GM13976 (cell line): ENCODE measurements around the gene KCTD20.

Experiments
- DNase-seq: peaks from one replicate; pipeline ENCODE4 v3.0.0; 2012; ENCODE audit warnings: low spot score
- in situ Hi-C: fragments of 300-500 bp; cut with MboI; formaldehyde crosslinking; loops from one replicate; pipeline ENCODE4 v1.12.0; 2022; ENCODE audit warnings: low sequenced_read_pairs, mixed read lengths, inconsistent platforms; ENCODE audit not compliant: unreplicated experiment
- TF ChIP-seq, protein P1 (sequence below): IDR thresholded peaks from 2 replicates; pipeline ENCODE4 v1.5.1; 2012; ENCODE audit warnings: borderline replicate concordance, mild to moderate bottlenecking; ENCODE audit not compliant: insufficient read depth; ENCODE audit errors: extremely low read depth, missing control alignments, control extremely low read depth

Gene KCTD20

DNA sequence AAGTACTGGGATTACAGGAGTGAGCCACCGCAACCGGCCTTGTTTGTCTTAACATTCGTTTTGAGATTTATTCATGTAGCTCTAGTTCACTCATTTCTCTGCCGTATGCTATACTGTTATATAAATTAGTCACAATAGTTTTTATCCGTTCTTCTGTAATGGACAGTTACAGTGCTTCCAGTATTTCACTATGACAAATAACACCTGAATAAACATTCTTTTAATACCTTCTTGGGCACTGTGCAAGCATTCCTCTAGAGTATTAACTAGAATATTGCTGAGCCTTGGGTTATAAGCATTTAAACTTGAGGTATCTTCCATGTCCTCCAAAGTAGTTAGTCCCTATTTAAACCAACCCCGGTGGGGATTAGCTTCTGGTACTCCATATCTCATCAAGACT, 58.9 kb downstream of the KCTD20 start:
- in situ Hi-C loops = no loop called here
- no peak for DNase-seq
- TF ChIP-seq, protein P1, sequence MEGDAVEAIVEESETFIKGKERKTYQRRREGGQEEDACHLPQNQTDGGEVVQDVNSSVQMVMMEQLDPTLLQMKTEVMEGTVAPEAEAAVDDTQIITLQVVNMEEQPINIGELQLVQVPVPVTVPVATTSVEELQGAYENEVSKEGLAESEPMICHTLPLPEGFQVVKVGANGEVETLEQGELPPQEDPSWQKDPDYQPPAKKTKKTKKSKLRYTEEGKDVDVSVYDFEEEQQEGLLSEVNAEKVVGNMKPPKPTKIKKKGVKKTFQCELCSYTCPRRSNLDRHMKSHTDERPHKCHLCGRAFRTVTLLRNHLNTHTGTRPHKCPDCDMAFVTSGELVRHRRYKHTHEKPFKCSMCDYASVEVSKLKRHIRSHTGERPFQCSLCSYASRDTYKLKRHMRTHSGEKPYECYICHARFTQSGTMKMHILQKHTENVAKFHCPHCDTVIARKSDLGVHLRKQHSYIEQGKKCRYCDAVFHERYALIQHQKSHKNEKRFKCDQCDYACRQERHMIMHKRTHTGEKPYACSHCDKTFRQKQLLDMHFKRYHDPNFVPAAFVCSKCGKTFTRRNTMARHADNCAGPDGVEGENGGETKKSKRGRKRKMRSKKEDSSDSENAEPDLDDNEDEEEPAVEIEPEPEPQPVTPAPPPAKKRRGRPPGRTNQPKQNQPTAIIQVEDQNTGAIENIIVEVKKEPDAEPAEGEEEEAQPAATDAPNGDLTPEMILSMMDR = no peak

DNA sequence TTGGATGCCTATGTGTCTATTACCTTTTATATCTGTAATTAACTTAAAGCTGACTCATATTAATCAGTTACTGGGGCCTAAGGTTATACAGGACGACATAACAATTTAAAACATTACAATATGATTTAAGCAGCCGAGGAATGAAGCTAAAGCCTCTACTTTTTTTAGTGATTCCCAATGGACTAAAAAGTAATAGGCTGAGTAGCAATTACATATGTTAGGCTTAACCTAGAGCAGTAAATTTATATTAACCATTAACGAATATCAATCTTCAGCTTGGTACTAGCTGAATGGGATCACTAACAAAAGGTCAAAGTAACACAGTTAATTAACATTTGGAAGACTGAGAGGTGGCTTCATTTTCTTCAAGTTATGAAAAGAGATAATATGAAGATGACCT, 61.4 kb downstream of the KCTD20 start:
- in situ Hi-C loops = no loop called here
- TF ChIP-seq, protein P1 = no peak
- DNase-seq = no peak

DNA sequence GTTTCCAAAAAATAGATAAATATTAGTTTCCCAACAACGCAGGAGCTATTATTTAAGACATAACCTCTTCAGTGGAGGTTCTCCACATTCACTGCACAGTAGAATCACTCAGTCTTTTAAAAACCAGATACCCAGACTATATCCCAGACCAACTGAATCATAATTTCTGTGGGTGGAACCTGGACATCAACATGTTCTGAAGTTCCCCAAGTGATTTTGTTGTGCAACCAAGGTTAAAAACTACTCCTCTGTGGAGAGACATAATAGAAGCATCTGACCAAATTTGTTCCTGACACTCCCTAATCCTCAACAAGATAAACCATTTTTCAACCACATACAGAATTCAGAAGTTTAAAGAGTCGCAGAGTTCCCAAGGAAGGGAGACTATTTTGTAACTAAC, 62.2 kb downstream of the KCTD20 start:
- TF ChIP-seq, protein P1 = no peak
- in situ Hi-C loops = no loop called here
- DNase-seq = no peak

DNA sequence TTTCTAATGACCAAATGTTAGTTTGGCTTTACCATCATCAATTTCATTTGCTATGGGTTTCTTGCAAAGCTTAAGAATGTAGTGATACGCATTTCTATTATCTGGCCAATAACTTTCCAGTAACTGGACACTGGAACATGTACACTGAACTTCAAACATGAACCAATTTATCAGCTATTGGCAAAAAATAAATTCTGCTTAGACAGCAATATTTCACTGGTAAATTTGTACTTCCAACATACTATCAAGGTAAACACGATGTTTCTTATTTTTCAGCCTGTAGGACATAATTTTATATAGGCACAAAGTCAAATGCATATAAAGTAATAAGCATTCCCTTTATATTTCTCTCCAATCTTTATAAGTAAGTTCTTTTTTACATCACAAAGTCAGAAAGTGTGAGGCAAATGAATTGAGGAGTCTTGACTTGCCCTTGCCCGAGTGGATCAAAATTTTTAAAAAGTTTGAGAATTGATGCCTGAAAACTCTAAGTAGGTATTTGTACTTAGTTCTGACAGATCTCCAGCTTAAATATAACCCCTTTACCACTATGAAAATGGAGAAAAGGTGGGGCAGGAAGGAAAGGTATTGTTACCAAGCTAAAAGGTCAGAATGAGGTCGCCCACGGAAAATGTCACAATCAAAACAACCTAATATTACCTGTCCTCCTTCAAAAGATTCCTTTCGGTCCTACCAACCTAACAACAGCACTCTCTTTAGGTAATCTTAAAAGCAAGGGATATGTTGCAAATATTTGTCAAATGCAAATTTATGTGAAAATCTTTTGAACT, 63.1 kb downstream of the KCTD20 start:
- no peak for DNase-seq
- in situ Hi-C loops = no loop called here
- TF ChIP-seq, protein P1 = no peak

DNA sequence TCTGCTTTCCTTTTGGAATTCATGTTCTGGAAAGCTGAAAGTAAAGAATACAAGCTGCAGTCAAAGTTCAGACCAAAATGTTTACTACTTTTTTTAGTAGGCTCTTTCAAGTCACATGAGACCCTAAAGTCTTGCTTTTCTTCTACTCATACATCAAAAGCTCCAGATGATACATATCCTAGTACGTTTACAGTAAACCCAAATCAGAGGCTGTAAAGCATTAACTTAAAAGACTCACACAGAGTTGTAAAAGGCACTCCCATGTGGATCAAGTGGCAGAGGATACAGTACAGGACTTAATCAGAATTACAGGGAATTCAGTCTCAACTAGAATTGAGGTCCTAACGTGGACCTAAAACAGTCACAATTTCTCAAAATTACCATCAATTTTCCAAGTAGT, 63.8 kb downstream of the KCTD20 start:
- in situ Hi-C loops = no loop called here

DNA sequence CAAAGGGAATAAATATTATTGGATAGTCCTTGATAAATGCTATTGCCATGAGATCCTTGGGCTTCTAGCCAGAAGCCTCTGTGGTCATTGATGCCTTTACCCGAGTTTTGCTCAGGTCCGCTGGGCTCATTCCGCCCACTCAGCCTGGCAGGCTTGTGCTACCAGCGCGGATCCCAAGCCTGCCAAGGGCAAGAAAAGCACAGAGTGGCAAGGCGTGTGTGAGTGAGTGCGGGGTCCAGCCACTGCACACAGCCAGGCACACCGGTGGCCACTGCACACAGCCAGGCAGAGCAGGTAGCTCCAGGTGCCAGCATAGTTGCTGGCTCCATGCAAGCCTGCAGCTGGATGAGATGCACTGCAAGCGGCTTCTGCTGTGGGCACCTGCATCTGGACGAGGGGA, 65.7 kb downstream of the KCTD20 start:
- DNase-seq = no peak
- TF ChIP-seq, protein P1 = no peak
- in situ Hi-C loops = no loop called here

More for the DNA sequence above, 63.8 kb downstream of the KCTD20 start:
- no peak for DNase-seq
- TF ChIP-seq, protein P1 = no peak

DNA sequence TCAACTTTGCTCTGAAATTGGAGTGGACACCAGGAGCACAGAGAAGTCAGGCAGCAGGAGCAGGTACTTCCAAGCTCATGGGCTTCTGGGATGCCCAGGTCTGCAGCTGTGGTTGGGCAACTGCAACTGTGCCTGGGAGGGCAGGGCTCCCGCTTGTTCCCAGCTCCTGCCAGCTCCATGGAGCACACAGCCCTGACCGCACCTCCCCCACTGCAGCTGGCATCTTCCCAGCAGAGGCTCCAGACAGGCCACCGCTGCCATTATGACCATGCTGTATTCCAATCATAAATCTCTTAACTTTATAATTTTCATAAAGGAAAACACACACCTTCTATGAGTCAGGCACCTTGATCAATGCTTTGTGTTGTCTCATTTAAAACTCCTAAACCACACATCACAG, 67.6 kb downstream of the KCTD20 start:
- TF ChIP-seq, protein P1 = no peak
- DNase-seq = no peak
- in situ Hi-C loops = no loop called here
